Measurements from ENCODE around the gene GRM7. TPM values are rescaled to one million over a fixed set of nuclear protein-coding genes. Genes with fewer than 3 reads are reported as not detected.
A peak's percentile ranks its signal among the peaks of the same experiment; 100 is the strongest.

GRM7 gene
- polyA plus RNA-seq, 4 donors = 2.0 to 3.4 (median 2.3) TPM

- DNase-seq (ENCODE audit: low read depth in 4 of 4, low spot score in 2 of 4) = no peak
These were observed 586.4 kb downstream of the GRM7 start for GRCh38 chr3:7447197-7447769.

- DNase-seq (ENCODE audit: low read depth in 4 of 4, low spot score in 2 of 4) = no peak
These were observed 595.5 kb downstream of the GRM7 start for GRCh38 chr3:7456386-7456785.

- DNase-seq (ENCODE audit: low read depth in 4 of 4, low spot score in 2 of 4) = no peak
These were observed 600.4 kb downstream of the GRM7 start for GRCh38 chr3:7461202-7461825.

GRCh38 chr3:7469866-7470265 is 609.0 kb downstream of the GRM7 start:
- no peak for DNase-seq (ENCODE audit: low read depth in 4 of 4, low spot score in 2 of 4)

GRCh38 chr3:7484636-7485035 is 623.7 kb downstream of the GRM7 start:
- no peak for DNase-seq (ENCODE audit: low read depth in 4 of 4, low spot score in 2 of 4)

GRCh38 chr3:7487763-7488162 is 626.8 kb downstream of the GRM7 start:
- no peak for DNase-seq (ENCODE audit: low read depth in 4 of 4, low spot score in 2 of 4)

GRCh38 chr3:7489417-7489816 is 628.5 kb downstream of the GRM7 start:
- DNase-seq (ENCODE audit: low read depth in 4 of 4, low spot score in 2 of 4) = no peak

GRCh38 chr3:7498715-7499114 is 637.8 kb downstream of the GRM7 start:
- peak in 1 of 4 donors; percentile 32 for DNase-seq (ENCODE audit: low read depth in 4 of 4, low spot score in 2 of 4)

- DNase-seq (ENCODE audit: low read depth in 4 of 4, low spot score in 2 of 4) = no peak
These were observed 642.5 kb downstream of the GRM7 start for GRCh38 chr3:7503431-7503830.

- no peak for DNase-seq (ENCODE audit: low read depth in 4 of 4, low spot score in 2 of 4)
These were observed 644.2 kb downstream of the GRM7 start for GRCh38 chr3:7504886-7505775.

- DNase-seq (ENCODE audit: low read depth in 4 of 4, low spot score in 2 of 4) = no peak
These were observed 645.8 kb downstream of the GRM7 start for GRCh38 chr3:7506606-7507180.

GRCh38 chr3:7508821-7509220 is 647.9 kb downstream of the GRM7 start:
- DNase-seq (ENCODE audit: low read depth in 4 of 4, low spot score in 2 of 4) = no peak

- DNase-seq (ENCODE audit: low read depth in 4 of 4, low spot score in 2 of 4) = no peak
These were observed 651.1 kb downstream of the GRM7 start for GRCh38 chr3:7512048-7512447.

- DNase-seq (ENCODE audit: low read depth in 4 of 4, low spot score in 2 of 4) = no peak
These were observed 657.1 kb downstream of the GRM7 start for GRCh38 chr3:7518026-7518425.

GRCh38 chr3:7518456-7518855 is 657.5 kb downstream of the GRM7 start:
- DNase-seq (ENCODE audit: low read depth in 4 of 4, low spot score in 2 of 4) = no peak

- DNase-seq (ENCODE audit: low read depth in 4 of 4, low spot score in 2 of 4) = no peak
These were observed 659.1 kb downstream of the GRM7 start for GRCh38 chr3:7520059-7520458.

GRCh38 chr3:7520593-7520992 is 659.7 kb downstream of the GRM7 start:
- DNase-seq (ENCODE audit: low read depth in 4 of 4, low spot score in 2 of 4) = no peak

GRCh38 chr3:7536510-7536909 is 675.6 kb downstream of the GRM7 start:
- DNase-seq (ENCODE audit: low read depth in 4 of 4, low spot score in 2 of 4) = no peak

GRCh38 chr3:7536921-7537320 is 676.0 kb downstream of the GRM7 start:
- DNase-seq (ENCODE audit: low read depth in 4 of 4, low spot score in 2 of 4) = no peak

- DNase-seq (ENCODE audit: low read depth in 4 of 4, low spot score in 2 of 4) = peak in 1 of 4 donors; percentile 1
These were observed 682.5 kb downstream of the GRM7 start for GRCh38 chr3:7543294-7543880.

- DNase-seq (ENCODE audit: low read depth in 4 of 4, low spot score in 2 of 4) = no peak
These were observed 684.4 kb downstream of the GRM7 start for GRCh38 chr3:7545334-7545733.
